ENCODE measurements around the gene ABHD17C. TPM values are rescaled to one million over a fixed set of nuclear protein-coding genes. Genes with fewer than 3 reads are reported as not detected.

The ABHD17C gene
- total and polyA plus RNA-seq, 2 of the 8 experiments (the other 6 are each of a cell fraction or from before 2014, with no cell fraction given) = 20.2 to 29.8 TPM

DNA sequence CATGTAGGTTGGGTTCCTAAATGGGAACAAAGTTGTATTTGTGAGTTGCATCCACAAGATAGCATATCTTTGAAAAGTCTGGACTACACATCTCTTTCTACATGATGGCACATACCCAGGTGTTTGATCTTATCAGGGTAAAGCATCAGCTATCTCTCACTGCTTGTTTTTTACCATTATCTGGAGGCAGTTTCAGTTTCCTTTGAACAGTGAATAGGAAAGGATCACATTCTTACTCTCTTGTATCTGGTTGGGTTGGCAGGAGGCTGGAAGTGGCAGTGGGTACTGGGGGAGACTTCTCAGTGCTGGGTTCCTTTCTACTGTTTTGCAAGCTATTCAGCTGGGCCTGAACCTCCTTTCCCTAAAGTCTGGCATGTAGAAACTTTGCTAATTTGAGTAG, 88.2 kb downstream of the ABHD17C start (continued):
- TF ChIP-seq, protein P1, sequence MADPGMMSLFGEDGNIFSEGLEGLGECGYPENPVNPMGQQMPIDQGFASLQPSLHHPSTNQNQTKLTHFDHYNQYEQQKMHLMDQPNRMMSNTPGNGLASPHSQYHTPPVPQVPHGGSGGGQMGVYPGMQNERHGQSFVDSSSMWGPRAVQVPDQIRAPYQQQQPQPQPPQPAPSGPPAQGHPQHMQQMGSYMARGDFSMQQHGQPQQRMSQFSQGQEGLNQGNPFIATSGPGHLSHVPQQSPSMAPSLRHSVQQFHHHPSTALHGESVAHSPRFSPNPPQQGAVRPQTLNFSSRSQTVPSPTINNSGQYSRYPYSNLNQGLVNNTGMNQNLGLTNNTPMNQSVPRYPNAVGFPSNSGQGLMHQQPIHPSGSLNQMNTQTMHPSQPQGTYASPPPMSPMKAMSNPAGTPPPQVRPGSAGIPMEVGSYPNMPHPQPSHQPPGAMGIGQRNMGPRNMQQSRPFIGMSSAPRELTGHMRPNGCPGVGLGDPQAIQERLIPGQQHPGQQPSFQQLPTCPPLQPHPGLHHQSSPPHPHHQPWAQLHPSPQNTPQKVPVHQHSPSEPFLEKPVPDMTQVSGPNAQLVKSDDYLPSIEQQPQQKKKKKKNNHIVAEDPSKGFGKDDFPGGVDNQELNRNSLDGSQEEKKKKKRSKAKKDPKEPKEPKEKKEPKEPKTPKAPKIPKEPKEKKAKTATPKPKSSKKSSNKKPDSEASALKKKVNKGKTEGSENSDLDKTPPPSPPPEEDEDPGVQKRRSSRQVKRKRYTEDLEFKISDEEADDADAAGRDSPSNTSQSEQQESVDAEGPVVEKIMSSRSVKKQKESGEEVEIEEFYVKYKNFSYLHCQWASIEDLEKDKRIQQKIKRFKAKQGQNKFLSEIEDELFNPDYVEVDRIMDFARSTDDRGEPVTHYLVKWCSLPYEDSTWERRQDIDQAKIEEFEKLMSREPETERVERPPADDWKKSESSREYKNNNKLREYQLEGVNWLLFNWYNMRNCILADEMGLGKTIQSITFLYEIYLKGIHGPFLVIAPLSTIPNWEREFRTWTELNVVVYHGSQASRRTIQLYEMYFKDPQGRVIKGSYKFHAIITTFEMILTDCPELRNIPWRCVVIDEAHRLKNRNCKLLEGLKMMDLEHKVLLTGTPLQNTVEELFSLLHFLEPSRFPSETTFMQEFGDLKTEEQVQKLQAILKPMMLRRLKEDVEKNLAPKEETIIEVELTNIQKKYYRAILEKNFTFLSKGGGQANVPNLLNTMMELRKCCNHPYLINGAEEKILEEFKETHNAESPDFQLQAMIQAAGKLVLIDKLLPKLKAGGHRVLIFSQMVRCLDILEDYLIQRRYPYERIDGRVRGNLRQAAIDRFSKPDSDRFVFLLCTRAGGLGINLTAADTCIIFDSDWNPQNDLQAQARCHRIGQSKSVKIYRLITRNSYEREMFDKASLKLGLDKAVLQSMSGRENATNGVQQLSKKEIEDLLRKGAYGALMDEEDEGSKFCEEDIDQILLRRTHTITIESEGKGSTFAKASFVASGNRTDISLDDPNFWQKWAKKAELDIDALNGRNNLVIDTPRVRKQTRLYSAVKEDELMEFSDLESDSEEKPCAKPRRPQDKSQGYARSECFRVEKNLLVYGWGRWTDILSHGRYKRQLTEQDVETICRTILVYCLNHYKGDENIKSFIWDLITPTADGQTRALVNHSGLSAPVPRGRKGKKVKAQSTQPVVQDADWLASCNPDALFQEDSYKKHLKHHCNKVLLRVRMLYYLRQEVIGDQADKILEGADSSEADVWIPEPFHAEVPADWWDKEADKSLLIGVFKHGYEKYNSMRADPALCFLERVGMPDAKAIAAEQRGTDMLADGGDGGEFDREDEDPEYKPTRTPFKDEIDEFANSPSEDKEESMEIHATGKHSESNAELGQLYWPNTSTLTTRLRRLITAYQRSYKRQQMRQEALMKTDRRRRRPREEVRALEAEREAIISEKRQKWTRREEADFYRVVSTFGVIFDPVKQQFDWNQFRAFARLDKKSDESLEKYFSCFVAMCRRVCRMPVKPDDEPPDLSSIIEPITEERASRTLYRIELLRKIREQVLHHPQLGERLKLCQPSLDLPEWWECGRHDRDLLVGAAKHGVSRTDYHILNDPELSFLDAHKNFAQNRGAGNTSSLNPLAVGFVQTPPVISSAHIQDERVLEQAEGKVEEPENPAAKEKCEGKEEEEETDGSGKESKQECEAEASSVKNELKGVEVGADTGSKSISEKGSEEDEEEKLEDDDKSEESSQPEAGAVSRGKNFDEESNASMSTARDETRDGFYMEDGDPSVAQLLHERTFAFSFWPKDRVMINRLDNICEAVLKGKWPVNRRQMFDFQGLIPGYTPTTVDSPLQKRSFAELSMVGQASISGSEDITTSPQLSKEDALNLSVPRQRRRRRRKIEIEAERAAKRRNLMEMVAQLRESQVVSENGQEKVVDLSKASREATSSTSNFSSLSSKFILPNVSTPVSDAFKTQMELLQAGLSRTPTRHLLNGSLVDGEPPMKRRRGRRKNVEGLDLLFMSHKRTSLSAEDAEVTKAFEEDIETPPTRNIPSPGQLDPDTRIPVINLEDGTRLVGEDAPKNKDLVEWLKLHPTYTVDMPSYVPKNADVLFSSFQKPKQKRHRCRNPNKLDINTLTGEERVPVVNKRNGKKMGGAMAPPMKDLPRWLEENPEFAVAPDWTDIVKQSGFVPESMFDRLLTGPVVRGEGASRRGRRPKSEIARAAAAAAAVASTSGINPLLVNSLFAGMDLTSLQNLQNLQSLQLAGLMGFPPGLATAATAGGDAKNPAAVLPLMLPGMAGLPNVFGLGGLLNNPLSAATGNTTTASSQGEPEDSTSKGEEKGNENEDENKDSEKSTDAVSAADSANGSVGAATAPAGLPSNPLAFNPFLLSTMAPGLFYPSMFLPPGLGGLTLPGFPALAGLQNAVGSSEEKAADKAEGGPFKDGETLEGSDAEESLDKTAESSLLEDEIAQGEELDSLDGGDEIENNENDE (IDR thresholded peaks at IDR 0.05; ENCODE audit: insufficient replicate concordance, low read length) = no peak
- TF ChIP-seq USF2 (IDR thresholded peaks at IDR 0.05; ENCODE audit: low read length) = no peak

Measured in H1 (cell line).